SU-DHL-6 (cell line): ENCODE results near the gene PTS.

Source experiments
- H2AFZ ChIP-seq: fragments of 200-600 bp; sonication (generic); 2 replicates; pipeline ENCODE4 v1.6.1; 2014; ENCODE audit warnings: low read depth, mild to moderate bottlenecking, moderate library complexity, mixed read lengths, antibody characterized with exemption, low read length; ENCODE audit not compliant: severe bottlenecking
- H3F3A ChIP-seq: fragments of 200-600 bp; shearing (Covaris generic); 2 replicates; pipeline ENCODE4 v1.6.0; 2016; ENCODE audit warnings: antibody characterized with exemption, mild to moderate bottlenecking; ENCODE audit not compliant: insufficient read depth
- H3K27ac ChIP-seq: fragments of 200-600 bp; sonication (generic); 2 replicates; pipeline ENCODE4 v1.5.1; 2016; ENCODE audit warnings: low read depth, mild to moderate bottlenecking, low read length, moderate library complexity, mixed read lengths
- H3K27me3 ChIP-seq: fragments of 200-600 bp; sonication (generic), shearing (Covaris generic); 2 replicates; pipeline ENCODE4 v1.6.0; 2014; ENCODE audit warnings: mild to moderate bottlenecking, low read length
- H3K36me3 ChIP-seq: fragments of 200-600 bp; sonication (generic); 2 replicates; pipeline ENCODE4 v1.6.1; 2014; ENCODE audit warnings: mild to moderate bottlenecking, low read length, mixed read lengths
- H3K4me2 ChIP-seq: fragments of 300-600, 200-600 bp; shearing (Covaris generic), sonication (generic); 2 replicates; pipeline ENCODE4 v1.6.0; 2014; ENCODE audit warnings: low read length, low read depth, mild to moderate bottlenecking; ENCODE audit not compliant: poor library complexity, severe bottlenecking
- H3K4me3 ChIP-seq: fragments of 200-600 bp; sonication (generic); 2 replicates; pipeline ENCODE4 v1.5.1; 2014; ENCODE audit warnings: antibody characterized with exemption, low read length, mild to moderate bottlenecking, mixed read lengths; ENCODE audit not compliant: insufficient read depth, poor library complexity, severe bottlenecking
- H3K79me2 ChIP-seq: fragments of 200-600 bp; sonication (generic); 2 replicates; pipeline ENCODE4 v1.6.1; 2014; ENCODE audit warnings: mild to moderate bottlenecking, low read length, moderate library complexity; ENCODE audit not compliant: insufficient read depth
- H3K9ac ChIP-seq: fragments of 200-600 bp; sonication (generic); 2 replicates; pipeline ENCODE4 v1.7.0; 2014; ENCODE audit warnings: mild to moderate bottlenecking, low read length
- H3K9me2 ChIP-seq: fragments of 200-600 bp; sonication (generic); replicated peaks from 2 replicates; pipeline ENCODE4 v1.6.1; 2014; ENCODE audit warnings: low read length; ENCODE audit not compliant: insufficient read depth
- H3K9me3 ChIP-seq: fragments of 200-600 bp; sonication (generic); 2 replicates; pipeline ENCODE4 v1.6.1; 2014; ENCODE audit warnings: low read length, mixed read lengths; ENCODE audit not compliant: insufficient read depth
- H4K20me1 ChIP-seq: fragments of 200-600 bp; sonication (generic); 2 replicates; pipeline ENCODE4 v1.6.1; 2014; ENCODE audit warnings: low read depth, mild to moderate bottlenecking, antibody characterized with exemption, low read length, moderate library complexity, mixed read lengths
- EZH2phosphoT487 ChIP-seq: fragments of 200-600 bp; sonication (generic), shearing (Covaris generic); conservative IDR thresholded peaks from 2 replicates; pipeline ENCODE4 v1.6.1; 2018; ENCODE audit warnings: mild to moderate bottlenecking, antibody characterized with exemption, low read length, moderate library complexity, mixed read lengths
- TF ChIP-seq, protein P1 (sequence below): fragments of 200-600 bp; sonication (generic); IDR thresholded peaks from one replicate; pipeline ENCODE4 v1.5.1; 2017; ENCODE audit warnings: antibody characterized with exemption, mild to moderate bottlenecking, low read length, moderate library complexity; ENCODE audit not compliant: insufficient read depth, poor library complexity, severe bottlenecking

PTS gene

DNA sequence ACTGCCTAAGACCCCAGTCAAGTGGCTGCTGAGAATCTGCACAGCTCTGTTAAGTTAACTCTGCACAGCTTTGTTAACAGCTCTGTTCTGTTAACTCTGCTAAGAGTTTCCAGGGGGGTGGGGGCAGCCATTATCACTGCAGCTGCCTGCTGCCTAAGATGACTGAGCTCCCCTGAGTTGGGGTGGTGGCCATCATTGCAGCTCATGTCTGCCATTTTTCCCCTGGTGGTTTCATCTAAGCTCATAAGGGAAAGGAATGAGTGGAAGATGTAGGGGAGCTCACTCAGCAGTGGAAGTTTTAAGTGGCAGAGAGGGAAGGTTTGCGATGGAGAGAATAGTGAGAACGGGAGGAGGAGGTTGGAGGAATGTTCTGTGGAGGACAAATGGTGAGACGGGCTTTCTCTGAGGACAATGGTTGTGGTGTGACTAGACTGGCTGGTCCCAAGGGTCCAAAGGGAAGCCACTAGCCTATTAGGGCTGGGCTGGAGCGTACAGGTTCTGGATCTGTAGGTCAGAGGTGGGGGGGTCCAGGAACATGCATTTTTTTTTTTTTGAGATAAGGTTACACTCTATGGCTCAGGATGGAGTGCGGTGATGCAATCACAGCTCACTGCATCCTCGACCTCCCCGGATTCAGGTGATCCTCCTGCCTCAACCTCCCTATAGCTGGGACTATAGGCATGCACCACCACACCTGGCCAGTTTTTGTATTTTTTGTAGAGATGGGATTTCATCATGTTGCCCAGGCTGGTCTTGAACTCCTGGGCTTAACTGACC lies 48.0 kb downstream of the PTS start:
- Histone ChIP-seq H3K9me2 (no peaks in the 10 kb centered on the region), H3K27ac (no peak overlapping the region), H2AFZ (no peak overlapping the region), H3F3A (no peaks in the 10 kb centered on the region), H3K9me3 (no peaks in the 10 kb centered on the region), H3K9ac (no peak overlapping the region), H4K20me1 (no peaks in the 10 kb centered on the region), H3K4me3 (no peak overlapping the region), H3K4me2 (no peak overlapping the region), H3K79me2 (no peaks in the 10 kb centered on the region), H3K36me3 (no peaks in the 10 kb centered on the region), H3K27me3 (no peaks in the 10 kb centered on the region)
- TF ChIP-seq, protein P1, sequence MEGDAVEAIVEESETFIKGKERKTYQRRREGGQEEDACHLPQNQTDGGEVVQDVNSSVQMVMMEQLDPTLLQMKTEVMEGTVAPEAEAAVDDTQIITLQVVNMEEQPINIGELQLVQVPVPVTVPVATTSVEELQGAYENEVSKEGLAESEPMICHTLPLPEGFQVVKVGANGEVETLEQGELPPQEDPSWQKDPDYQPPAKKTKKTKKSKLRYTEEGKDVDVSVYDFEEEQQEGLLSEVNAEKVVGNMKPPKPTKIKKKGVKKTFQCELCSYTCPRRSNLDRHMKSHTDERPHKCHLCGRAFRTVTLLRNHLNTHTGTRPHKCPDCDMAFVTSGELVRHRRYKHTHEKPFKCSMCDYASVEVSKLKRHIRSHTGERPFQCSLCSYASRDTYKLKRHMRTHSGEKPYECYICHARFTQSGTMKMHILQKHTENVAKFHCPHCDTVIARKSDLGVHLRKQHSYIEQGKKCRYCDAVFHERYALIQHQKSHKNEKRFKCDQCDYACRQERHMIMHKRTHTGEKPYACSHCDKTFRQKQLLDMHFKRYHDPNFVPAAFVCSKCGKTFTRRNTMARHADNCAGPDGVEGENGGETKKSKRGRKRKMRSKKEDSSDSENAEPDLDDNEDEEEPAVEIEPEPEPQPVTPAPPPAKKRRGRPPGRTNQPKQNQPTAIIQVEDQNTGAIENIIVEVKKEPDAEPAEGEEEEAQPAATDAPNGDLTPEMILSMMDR: no peak
- no peak for TF ChIP-seq EZH2phosphoT487

DNA sequence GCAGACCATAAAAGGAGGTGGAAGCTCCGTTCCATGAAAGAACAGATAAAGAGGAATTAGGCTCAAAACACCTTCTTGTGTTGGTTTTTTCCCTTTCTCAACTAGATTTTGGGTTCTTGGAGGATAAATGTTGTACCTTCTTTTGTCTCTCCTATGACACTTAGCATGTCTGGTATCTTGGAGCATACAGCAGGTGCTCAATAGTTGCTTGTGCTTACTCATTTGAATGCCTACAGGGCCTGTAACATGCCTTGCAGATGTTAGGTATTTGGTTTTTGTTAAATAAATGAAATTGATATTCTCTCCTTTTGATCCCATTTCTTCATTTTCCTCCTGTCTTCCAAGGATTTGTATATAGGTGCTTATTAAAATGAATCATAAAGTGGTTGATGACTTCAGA lies 50.8 kb downstream of the PTS start:
- no peaks in the 10 kb centered on the region for H3F3A ChIP-seq
- H3K9me3 ChIP-seq: no peaks in the 10 kb centered on the region
- no peak overlapping the region for H3K27ac ChIP-seq
- H2AFZ ChIP-seq: no peak overlapping the region
- H3K9ac ChIP-seq: no peak overlapping the region
- no peak overlapping the region for H3K4me2 ChIP-seq
- TF ChIP-seq, protein P1: no peak
- TF ChIP-seq EZH2phosphoT487: no peak
- H3K4me3 ChIP-seq: no peak overlapping the region
- H3K9me2 ChIP-seq: no peaks in the 10 kb centered on the region
- no peaks in the 10 kb centered on the region for H3K79me2 ChIP-seq
- H3K36me3 ChIP-seq: no peaks in the 10 kb centered on the region
- no peaks in the 10 kb centered on the region for H3K27me3 ChIP-seq
- no peaks in the 10 kb centered on the region for H4K20me1 ChIP-seq

DNA sequence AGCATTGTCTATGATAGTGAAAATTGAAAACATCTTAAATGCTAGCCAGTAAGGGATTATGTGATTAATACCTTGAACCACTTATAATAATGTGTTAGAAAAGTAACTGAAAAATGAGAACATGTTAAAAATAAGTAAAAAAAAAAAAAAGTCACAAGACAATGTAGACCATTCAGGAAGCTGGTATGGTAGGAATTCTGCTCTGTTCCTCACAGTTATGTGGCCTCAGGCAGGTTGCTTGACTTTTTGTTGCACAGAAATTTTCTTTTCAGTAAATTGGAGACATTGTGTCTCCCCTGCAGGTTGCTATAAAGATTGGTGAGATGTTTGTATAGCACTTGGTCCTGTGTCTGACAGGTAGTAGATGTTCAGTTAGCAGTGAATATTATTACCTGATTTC lies 51.7 kb downstream of the PTS start:
- Histone ChIP-seq H3K36me3 (no peaks in the 10 kb centered on the region), H3K9me2 (no peaks in the 10 kb centered on the region), H3K9ac (no peak overlapping the region), H3K79me2 (no peaks in the 10 kb centered on the region), H3K27ac (no peak overlapping the region), H2AFZ (no peak overlapping the region), H3K27me3 (no peaks in the 10 kb centered on the region), H3K9me3 (no peaks in the 10 kb centered on the region), H3K4me2 (no peak overlapping the region), H3F3A (no peaks in the 10 kb centered on the region), H4K20me1 (no peaks in the 10 kb centered on the region), H3K4me3 (no peak overlapping the region)
- TF ChIP-seq, protein P1: no peak
- no peak for TF ChIP-seq EZH2phosphoT487
